HUDEP-2 (cell line): ENCODE measurements around the gene NPIPB9.
"Not testable (repeated sequence)": the region's sequence is repeated elsewhere in the genome, so short reads cannot be mapped to it uniquely, and the experiment has no call there.

Source experiments
- DNase-seq, 76 experiments: peaks; one replicate each; lab custom pipeline; 2025; ENCODE audit not compliant: unreplicated experiment in 76 of 76; lab: John Stamatoyannopoulos, UW

NPIPB9 gene

GRCh38 chr16:28751487-28751886 is at the start of gene NPIPB9:
Gene NPIPB9, plus strand, starts transcription at chr16:28751787.
- DNase-seq = not testable (repeated sequence)

- DNase-seq = not testable (repeated sequence)
Measured at GRCh38 chr16:28704246-28704645, 47.3 kb upstream of the NPIPB9 start.

GRCh38 chr16:28711220-28712083 is 40.1 kb upstream of the NPIPB9 start, which contains the start of gene EIF3C:
Gene EIF3C, plus strand, starts transcription at chr16:28711464. Its CDS starts 223 bp downstream, at chr16:28711687.
- DNase-seq = not testable (repeated sequence)

DNA sequence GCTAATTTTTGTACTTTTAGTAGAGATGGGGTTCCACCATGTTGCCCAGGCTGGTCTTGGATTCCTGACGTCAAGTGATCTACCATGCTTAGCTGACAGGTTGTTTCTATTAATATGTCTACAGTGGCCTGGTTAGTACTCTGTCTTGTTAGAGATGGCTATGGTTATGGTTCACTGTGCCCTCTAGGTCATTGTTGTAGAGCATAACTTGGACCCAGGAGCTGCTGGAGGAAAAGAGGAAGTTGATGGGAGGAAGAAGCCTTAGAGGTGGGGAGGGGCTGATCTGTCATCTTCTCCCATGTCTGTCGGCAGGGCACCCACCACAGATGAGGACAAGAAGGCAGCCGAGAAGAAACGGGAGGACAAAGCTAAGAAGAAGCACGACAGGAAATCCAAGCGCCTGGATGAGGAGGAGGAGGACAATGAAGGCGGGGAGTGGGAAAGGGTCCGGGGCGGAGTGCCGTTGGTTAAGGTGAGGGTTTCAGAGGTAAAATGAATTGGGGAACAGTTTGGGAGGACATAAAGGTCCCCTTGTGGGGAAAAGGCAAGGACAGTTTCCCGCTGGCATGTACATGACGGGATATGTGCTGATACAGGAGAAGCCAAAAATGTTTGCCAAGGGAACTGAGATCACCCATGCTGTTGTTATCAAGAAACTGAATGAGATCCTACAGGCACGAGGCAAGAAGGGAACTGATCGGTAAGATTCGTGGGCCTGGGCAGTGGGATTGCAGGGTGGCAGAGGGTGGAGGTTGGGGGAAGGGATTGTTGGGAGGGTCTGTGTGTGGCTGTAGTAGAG is 28.5 kb upstream of the NPIPB9 start:
- DNase-seq = not testable (repeated sequence)

DNA sequence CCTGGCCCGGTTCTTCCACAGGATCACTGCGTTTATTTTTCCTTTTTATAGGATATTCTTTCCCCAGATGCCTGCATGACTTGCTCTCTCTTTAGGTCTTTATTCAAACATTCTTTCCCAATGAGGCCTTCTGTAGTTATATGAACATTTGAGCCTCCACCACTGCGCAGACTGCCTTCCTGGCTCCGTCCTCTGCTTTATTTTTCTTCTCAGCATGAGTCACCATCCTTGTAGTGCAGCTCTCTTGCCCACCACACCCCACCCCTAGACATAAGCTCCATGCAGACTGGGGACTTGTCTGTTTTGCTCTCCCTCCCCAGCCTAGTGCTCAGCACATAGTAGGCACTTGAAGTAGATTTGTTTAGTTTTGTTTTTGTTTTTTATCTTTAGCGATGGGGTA is 20.3 kb upstream of the NPIPB9 start:
- DNase-seq = not testable (repeated sequence)

- not testable (repeated sequence) for DNase-seq
Measured at GRCh38 chr16:28732455-28733124, 19.0 kb upstream of the NPIPB9 start.

GRCh38 chr16:28739787-28740186 is 11.8 kb upstream of the NPIPB9 start:
- DNase-seq = not testable (repeated sequence)

DNA sequence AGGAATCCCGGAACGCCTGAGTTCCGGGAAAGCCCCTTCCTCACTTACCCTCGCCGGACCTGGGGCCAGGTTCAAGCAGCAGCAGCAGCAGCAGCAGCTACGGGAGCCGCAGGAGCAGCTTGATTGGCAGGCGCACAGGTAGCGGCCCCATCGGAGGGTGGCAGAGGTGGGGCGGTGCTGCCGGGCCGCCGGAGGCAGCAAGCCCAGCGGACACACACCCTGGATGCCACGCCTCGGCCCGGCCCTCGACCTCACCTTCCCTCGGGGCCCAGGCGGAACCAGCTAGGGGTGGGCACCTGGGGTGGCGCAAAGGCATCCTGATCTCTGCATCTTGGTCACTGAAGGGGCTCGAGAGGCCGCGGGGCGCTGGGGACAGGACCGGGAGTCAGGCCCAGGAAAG is 11.0 kb upstream of the NPIPB9 start:
- DNase-seq = not testable (repeated sequence)

DNA sequence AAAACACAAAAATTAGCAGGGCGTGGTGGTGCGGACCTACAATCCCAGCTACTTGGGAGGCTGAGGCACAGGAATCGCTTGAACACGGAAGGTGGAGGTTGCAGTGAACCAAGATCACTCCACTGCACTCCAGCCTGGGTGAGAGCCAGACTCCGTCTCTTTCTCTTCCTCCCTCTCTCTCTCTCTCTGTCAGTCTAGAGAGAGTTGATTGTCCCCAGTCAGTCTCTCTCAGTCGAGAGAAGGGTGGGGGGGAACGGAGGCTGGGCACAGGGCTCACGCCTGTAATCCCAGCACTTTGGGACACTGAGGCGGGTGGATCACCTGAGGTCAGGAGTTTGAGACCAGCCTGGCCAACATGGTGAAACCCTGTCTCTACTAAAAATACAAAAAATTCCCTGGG is 10.3 kb upstream of the NPIPB9 start:
- DNase-seq = not testable (repeated sequence)

- DNase-seq = not testable (repeated sequence)
Measured at GRCh38 chr16:28746618-28747350, 4.8 kb upstream of the NPIPB9 start.

GRCh38 chr16:28749997-28750465 is 1.6 kb upstream of the NPIPB9 start:
- DNase-seq = not testable (repeated sequence)

- DNase-seq = not testable (repeated sequence)
Measured at GRCh38 chr16:28750469-28751067, 1.0 kb upstream of the NPIPB9 start.

GRCh38 chr16:28781697-28782096 is 30.1 kb downstream of the NPIPB9 start:
- DNase-seq = not testable (repeated sequence)

DNA sequence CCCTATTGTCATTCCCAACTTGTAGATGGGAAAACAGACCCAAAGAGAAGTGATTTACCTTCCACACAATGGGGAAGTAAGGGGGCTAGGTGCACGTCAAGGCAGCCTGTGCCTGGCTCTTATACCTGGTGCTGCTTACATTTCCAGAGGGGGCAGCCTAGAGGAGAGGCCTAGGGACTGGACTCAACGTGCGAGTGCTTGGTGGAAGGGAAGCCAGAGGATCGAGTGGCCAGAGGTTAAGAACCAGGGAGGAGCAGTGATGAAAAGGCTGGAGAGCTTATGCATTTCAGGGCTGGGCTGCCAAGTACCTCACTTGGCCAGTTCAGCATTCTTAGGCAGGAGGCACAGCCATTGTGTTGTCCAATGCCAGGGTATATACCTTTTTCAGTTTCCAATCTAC is 30.8 kb downstream of the NPIPB9 start:
- DNase-seq = not testable (repeated sequence)

DNA sequence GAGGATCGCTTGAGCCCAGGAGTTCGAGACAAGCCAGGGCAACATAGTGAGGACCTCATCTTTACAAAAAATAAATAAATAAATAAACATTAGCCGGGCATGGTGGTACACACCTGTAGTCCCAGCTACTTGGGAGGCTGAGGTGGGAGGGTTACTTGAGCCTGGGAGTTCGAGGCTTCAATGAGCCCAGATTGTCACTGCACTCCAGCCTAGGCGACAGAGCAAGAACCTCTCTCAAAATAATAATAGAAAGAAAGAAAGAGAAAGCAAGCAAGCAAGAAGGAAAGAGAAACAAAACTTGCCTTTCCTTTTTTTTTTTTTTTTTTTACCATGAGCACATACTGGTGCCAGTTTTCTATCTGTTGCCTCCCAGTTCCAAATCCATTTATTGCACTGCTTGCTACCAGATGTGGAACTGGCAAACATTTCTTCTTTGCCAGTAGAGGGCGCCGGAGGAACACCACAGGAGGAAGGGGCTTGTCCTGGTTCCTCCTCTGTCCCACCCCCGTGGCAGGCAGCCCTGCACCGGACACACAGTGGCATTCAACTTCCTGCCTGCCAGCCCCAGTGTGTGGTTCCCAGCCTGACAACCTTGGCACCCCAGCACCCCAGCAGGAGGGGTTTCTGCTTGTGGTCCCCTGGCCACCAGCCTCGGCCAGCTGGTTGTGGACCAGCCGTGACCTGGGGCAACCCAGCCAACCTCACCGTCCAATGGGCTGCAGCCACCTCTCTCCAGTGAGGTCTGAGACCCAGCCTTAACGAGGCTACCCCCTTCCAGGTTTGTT is 50.8 kb downstream of the NPIPB9 start:
- peak in 66 of 76 experiments; percentile 2 to 76 (median 50) for DNase-seq

- DNase-seq = not testable (repeated sequence)
Measured at GRCh38 chr16:28807445-28808120, 56.0 kb downstream of the NPIPB9 start.

DNA sequence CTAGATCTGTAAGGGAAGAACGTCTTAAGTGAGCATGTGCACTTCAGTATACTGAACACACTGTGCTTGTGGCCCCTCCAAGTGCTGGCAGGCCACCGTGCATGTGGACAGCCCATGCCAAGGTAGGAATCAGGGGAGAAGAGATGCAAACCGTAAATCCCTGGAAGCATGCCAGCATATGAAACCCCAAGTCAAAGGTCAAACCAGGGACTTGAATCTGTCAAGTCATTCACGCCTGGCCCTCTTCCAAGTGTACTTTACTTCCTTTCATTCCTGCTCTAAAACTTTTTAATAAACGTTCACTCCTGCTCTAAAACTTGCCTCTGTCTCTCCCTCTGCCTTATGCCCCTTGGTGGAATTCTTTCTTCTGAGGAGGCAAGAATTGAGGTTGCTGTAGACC is 68.4 kb downstream of the NPIPB9 start:
- peak in 44 of 76 experiments; percentile 2 to 73 (median 24) for DNase-seq

GRCh38 chr16:28820546-28820945 is 69.0 kb downstream of the NPIPB9 start:
- not testable (repeated sequence) for DNase-seq
